GM21360 (cell line): ENCODE data around the gene CCDC51.
"Not testable (repeated sequence)": the region's sequence is repeated elsewhere in the genome, so short reads cannot be mapped to it uniquely, and the experiment has no call there.

Experiments
- ATAC-seq: cut with Tn5 transposase; IDR thresholded peaks from one replicate; pipeline ENCODE4 v1.9.1; 2021; ENCODE audit warnings: mild to moderate bottlenecking, moderate library complexity; ENCODE audit not compliant: unreplicated experiment

CCDC51 gene

GRCh38 chr3:48439820-48440589, at the start of gene CCDC51, which contains the start of gene TMA7:
TSS of gene CCDC51 (minus strand) at chr3:48440119. CDS start at chr3:48435128, 4,991 bp downstream.
TSS of gene TMA7 (plus strand) at chr3:48440257. CDS start at chr3:48440297, 40 bp downstream.
- peak; percentile 86 for ATAC-seq

GRCh38 chr3:48486952-48487351, 47.0 kb upstream of the CCDC51 start:
- ATAC-seq, result no peak

- not testable (repeated sequence) for ATAC-seq
Measured at GRCh38 chr3:48482822-48483221, 42.9 kb upstream of the CCDC51 start.

- ATAC-seq, result not testable (repeated sequence)
Measured at GRCh38 chr3:48480891-48481290, 41.0 kb upstream of the CCDC51 start.

- no peak for ATAC-seq
Measured at GRCh38 chr3:48478626-48479555, 39.0 kb upstream of the CCDC51 start.

GRCh38 chr3:48477959-48478520, 38.1 kb upstream of the CCDC51 start:
- no peak for ATAC-seq

GRCh38 chr3:48476426-48477053, 36.6 kb upstream of the CCDC51 start:
- no peak for ATAC-seq

GRCh38 chr3:48475188-48475587, 35.3 kb upstream of the CCDC51 start:
- no peak for ATAC-seq

GRCh38 chr3:48474619-48475018, 34.7 kb upstream of the CCDC51 start:
- no peak for ATAC-seq

GRCh38 chr3:48474031-48474430, 34.1 kb upstream of the CCDC51 start:
- not testable (repeated sequence) for ATAC-seq

- no peak for ATAC-seq
Measured at GRCh38 chr3:48473617-48473952, 33.7 kb upstream of the CCDC51 start.

GRCh38 chr3:48472923-48473616, 33.2 kb upstream of the CCDC51 start:
- peak; percentile 70 for ATAC-seq

GRCh38 chr3:48472673-48472922, 32.7 kb upstream of the CCDC51 start:
- no peak for ATAC-seq

- no peak for ATAC-seq
Measured at GRCh38 chr3:48470286-48470685, 30.4 kb upstream of the CCDC51 start.

- no peak for ATAC-seq
Measured at GRCh38 chr3:48469046-48469915, 29.4 kb upstream of the CCDC51 start.

- no peak for ATAC-seq
Measured at GRCh38 chr3:48468329-48468731, 28.4 kb upstream of the CCDC51 start.

GRCh38 chr3:48467473-48468267, 27.8 kb upstream of the CCDC51 start:
- ATAC-seq, result no peak

- no peak for ATAC-seq
Measured at GRCh38 chr3:48467110-48467454, 27.2 kb upstream of the CCDC51 start.
